SKM-1 treated with dmso at 0.1 percent for 144 hours (cell line): ENCODE measurements around the gene BTBD9.

Source experiments
- DNase-seq: peaks from one replicate; lab custom pipeline; 2025; ENCODE audit not compliant: unreplicated experiment; lab: John Stamatoyannopoulos, UW

Gene BTBD9

DNA sequence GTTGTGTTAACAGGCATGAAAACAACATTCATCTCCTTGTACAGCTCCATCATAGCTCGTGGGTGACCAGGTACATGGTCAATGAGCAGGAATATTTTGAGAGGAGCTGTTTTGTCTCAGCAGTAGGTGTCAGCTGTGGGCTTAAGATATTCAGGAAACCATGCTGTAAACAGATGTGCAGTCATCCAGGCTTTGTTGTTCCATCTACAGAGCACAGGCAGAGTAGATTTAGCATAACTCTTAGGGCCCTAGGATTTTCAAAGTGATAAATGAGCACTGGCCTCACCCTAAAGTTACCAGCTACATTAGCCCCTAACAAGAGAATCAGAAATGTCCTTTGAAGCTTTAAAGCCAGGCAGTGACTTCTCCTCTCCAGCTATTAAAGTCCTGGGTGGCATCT lies 154.2 kb downstream of the BTBD9 start:
- DNase-seq = no peak

DNA sequence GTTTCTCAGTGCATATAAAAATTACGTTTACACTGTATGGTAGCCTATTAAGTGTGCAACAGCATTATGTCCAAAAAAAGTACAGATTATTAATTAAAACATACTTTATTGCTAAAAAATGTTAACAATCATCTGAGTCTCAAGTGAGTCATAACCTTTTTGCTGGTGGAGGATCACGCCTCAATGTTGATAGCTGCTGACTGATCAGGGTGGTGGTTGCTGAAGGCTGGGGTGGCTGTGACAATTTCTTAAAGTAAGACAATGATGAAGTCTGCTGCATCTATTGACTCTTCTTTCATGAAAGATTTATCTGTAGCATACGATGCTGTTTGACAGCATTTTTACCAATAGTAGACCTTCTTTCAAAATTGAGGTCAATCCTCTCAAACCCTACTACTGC lies 155.1 kb downstream of the BTBD9 start:
- no peak for DNase-seq

DNA sequence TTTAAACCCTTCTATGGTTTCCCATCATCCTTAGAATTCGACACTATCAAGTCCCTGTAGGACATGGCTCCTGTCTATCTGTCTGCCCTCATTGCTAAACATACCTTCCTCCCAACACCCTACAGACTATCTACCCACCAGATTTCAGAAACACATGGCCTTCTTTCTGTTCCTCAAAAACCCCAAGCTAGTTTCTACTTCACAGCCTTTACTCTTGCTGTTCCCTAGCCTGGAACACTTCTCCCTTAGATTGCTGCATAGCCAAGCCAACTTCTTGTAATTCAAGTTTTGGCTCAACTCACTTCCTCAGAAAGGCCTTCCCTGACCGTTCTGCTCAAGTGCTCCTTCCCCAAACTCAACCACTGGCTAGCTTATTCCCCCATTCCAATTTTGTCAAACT lies 156.2 kb downstream of the BTBD9 start:
- DNase-seq = peak; percentile 83

DNA sequence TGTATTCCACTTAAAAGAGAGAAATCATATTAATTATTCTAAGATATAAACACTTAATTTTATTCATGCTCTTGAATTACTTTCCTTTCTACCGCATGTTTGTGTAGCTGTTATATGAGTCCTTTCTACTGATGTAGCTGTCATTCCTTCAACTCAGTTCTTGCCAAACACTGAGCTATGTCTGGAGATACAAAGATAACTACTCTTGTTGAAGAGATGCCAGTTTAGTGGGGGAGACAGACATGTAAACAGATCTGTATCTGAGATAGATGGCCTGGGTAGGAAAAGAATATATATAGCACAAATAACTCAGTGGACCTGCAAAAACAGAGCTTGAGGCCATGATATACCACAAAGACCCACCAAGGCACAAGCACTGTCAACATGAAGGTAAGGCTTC lies 157.3 kb downstream of the BTBD9 start:
- no peak for DNase-seq

DNA sequence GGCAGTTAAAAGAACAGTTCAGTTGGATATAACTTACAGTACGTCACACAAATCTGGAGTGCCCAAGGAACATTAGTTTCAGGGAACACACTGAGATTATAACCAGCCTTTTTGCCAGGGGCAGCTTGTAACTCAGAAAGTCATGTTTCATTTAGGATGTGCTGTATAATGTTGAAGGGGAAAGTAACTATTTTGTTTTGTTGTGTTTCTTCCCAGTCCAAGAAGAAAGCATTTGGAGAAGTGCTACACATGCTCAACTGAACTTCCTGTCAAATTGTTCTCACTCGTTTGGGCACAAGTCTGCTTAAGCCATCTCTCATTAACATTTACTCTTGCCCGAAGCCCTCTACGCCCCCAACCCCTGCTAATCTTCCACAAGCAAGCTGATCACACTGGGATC lies 157.9 kb downstream of the BTBD9 start:
- DNase-seq = no peak

DNA sequence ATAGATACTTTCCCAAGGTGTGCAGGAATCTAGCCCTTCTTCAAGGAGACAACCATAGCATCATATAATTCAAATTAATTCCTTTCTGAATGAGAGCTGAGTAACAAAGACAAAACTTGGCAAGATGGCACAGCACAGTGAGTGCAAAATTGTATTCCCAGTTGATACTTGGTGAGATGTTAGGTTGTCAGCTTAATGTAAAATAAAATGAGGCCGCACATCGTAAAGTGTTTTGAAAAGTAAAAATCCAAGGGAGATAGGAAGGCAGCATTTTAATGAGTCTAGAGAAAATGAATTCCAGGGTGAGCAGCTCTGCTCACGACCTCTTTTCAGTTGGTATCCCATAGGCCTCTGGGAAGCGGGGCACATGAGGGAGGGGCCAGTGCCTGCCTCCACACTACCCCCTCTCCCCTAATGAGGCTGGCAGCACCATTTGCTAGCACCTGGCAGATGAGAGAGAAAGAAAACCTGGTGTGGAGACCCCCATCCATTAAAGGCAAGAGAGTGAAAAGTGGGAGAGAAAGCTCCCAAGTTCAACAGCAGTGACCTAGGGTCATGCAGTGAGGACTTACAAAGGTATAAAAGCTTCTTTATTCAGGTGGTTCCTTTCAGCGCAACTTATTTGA lies 158.4 kb downstream of the BTBD9 start:
- no peak for DNase-seq

DNA sequence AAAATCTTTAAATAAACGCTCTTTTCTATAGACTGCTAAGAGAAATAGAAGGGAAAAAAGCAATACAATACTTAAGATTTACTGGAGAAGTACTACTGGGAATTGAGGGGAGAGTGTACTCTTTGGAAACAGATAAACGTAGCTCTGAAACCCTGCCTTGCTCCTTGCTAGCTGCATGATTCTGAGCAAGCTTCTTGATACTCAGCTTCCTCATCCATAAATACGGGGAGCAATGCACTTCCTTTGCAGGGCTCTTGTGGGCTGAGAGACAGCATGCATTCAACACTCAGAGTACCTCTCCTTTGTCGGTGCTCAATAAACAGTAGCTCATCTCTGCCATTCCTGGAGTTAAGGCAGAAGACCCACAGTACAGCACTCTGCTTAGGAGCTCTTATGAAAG lies 159.7 kb downstream of the BTBD9 start:
- DNase-seq = no peak

DNA sequence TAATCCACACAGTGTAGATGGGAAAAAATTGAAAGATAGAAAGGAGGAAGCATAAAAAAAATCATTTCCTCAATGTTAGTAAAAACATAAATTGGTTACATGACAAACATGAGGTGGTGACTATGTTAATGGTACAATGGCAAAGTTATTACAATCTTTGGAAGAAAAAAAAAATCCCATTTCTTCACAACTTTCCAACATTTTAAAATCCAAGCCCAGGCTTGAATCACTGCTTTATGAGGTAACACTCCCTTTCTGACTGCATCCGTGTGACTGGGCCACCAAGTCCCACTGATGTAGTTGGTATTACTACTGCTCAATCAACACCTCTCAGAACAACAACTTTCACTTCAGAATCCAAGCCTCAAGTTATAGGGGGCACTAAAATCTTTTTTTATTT lies 160.4 kb downstream of the BTBD9 start:
- DNase-seq = no peak

DNA sequence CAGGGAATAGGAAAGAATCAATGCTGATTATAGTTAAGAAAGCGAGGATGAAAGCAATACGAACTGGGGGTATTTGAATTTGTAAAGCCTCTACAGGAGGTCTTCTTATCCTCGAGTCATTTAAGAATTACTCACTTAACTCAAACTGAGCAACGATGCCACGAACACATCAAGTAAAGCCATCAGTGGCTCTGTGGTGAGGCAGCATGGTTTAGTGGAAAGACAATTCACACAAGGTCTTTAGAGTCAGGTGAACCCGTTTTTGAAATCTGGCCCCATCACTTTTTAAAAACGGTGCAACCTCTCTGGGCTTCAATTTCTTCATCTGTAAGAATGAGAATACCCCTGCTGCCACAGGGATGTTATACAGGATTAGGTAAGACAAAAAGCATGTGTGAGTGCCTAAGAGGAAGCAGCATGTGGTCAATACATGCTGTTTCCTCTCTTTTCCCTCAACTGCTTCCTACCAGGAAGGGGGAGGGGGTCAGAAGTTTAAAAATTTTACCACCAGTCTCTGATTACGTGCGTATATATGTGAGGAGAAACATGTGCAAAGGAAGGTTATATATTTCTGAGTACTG lies 162.0 kb downstream of the BTBD9 start:
- peak; percentile 58 for DNase-seq

DNA sequence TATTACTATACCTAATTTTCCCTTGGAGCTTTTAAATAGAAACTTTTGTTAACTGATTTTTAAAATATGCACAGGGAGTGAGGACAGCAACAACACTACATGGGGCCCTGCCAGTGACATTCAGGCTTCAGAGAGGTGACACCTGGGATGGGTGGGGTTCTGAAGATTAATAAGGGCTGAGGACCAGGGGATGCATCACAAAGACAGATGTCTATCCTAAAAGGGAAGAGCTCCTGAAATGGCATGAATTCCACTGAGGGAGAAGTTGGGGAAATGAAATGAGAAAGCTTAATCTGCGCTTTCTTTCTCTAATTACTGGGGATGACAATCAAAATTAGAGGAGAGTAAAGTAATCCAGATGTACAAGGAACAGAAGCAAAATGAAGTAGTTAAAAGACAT lies 162.8 kb downstream of the BTBD9 start:
- no peak for DNase-seq

DNA sequence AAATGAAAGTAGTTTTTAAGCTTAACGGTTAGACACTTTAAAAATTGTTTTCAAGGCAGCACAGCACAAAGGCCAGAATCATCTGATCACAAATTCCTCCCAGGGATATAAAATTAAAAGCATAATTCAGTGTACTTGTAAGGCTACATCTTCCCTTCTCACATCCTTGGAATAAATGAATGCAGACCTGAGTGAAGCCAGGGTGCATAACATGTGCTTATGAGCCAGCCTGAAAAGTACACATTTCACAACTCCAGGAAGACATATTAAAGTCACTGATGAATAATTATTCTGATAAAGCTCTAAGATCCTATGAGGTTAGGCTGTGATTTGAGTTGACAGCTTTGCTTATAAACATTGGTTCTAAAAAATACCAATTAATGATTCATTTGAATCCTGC lies 163.6 kb downstream of the BTBD9 start:
- DNase-seq = no peak

DNA sequence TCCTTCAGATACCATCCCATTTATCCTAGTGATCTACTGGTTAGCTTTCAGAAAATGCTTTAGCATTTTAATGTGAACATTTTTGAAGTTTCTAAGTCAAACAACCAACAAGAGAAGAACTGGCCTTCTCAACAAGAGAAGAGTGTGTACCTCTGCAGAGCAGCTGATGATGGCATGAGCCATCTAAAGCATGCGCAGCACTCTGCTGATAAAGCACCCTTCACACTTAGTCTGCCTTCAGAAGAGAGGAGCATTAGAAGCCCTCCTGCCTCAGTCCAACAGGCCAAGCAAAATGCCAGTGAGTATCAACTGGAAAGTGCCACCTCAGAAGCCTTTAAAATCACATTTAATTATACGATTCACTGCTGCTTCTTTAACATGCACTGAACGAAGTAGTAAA lies 169.2 kb downstream of the BTBD9 start:
- no peak for DNase-seq

DNA sequence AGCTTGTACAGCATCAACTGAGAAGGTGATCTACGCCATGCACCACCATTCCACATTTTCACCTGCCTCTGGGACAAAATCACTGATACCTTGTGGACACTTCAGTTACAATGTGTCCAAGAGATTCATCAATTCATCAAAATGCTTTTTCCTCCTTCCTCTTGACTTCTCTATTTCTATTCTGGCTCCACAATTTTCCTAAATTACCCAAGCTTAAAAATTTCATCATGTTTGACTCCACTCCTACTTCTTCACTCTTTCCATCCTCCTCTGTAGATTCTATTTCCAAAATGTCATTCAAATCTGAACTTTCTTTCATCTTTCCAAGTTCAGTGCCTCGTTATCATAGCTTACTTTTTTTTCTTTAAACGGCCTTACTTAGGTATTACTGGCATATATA lies 172.2 kb downstream of the BTBD9 start:
- no peak for DNase-seq

DNA sequence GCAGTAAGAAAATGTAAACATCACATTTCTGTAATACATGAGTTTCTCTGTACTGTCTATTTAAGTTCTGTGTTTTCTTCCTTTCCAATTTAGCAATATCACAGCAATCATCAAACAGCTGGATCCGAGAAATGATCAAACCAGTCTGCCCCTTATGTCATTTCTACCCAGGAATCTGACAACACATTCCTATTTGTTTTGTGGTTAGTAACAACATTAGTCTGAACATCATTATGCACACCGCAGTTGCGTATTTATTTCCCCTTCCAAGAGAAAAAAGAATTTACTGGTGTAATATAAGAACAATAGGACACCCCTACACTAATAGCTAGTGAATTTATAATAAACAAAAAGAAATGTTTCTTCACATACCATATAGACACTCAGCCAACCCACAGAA lies 179.5 kb downstream of the BTBD9 start:
- DNase-seq = no peak

DNA sequence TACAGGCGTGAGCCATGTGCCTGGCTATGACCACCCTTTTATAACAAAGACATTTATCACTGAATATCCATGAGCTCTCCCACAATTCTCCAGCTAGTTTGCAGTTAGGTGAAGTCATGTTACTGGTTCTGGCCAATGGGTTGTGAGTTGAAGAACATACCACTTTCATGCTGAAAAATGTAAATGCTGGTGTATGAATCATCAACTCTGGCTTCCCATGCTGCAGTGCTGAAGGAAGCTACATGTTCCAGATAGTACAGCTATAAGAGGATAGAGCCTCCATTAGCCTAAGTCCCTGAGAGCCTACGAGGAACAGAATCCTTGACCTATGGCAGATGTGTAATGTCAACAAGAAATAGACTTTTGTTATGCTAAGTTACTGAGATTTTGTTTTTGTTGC lies 180.4 kb downstream of the BTBD9 start:
- DNase-seq = no peak

DNA sequence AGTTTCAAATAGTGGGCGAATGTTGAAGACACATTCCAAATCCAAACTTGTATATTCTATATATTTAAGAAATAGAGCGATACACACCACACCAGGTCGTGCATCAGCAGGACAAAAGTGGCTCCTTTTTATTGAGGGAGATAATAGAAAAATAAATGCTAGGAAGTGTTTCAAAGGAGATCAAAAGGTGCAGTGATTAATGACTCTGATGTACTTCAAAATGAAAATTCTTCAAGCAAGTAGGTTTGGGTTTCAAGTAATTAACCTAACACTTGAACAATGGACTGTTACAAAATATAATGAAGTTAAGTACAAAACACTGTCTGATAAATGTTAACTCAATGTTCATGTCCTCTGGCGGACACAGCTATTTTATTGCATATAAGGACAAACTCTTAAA lies 185.9 kb downstream of the BTBD9 start:
- DNase-seq = no peak

DNA sequence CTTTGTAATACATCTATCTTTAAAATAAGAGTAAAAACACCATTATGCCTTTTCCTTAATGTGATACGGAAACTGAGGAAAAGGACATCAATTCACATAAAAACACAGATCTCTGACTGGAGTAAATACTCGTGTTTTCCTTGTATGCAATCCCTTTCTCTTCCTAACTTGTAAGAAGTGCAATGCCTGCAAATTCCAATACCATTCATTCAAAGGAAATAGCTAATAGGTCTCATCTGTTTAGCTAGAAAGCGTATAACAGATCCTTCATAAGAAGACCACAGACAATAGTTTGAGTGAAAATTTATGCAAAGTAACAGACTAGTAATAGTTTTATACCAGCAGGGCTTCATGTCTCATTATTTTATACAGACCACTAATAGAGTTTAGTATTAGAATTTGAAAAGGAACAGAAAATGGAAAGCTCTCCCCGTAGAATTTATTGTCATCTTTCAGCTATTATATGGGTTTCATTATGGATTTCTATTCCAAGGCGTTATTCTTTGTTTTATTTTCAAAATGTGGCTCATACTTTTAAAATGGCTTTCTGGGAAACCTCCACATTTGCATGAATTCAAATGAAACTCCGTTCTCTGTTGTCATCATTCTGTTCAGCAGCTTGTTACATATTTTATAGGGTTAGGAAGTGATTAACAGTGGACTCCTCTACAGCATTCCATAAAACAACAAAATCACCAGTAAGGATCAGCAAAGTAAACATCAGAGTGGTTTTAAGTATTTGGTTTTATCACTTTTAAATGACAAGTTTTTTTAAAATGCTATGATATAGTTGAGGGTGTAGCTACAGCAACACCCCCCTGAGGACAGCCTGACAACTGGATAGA lies 186.7 kb downstream of the BTBD9 start:
- DNase-seq = no peak

DNA sequence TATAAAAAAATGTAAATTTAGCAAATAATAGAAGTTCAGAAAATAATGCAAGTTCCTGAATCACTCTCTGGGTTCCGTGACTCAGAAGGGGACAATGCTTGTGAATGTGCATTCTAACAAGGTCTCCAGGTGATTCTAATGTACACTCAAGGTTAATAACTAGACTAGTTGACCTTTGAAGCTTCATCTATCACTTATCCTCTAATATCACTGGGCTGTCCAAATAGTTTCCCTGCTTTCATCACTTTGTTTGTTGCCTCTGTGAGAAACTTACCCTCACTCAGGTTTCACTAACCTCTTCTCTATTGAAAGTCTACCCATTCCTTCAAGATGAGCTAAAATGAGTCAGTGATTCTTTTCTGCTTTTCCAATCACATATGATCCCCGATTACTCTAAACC lies 189.0 kb downstream of the BTBD9 start:
- no peak for DNase-seq

DNA sequence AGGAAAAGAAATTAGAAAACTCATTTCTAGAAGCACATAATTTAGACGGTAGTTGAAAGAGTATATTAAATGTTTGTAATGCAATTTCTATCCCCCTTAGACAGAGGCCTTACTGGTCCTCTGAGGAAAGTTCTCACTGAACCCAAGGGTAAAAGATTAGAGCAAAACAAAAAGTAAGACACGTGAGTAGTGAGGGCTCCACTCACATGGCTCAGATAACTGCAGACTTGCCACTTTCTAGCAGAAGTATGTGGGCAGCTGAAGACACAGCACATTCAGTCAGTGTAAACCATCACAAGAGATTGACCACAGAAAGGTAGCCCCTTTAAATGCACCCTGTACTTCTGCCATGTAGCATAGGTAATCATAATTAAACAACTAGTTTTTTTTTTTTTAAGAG lies 193.8 kb downstream of the BTBD9 start:
- DNase-seq = no peak

DNA sequence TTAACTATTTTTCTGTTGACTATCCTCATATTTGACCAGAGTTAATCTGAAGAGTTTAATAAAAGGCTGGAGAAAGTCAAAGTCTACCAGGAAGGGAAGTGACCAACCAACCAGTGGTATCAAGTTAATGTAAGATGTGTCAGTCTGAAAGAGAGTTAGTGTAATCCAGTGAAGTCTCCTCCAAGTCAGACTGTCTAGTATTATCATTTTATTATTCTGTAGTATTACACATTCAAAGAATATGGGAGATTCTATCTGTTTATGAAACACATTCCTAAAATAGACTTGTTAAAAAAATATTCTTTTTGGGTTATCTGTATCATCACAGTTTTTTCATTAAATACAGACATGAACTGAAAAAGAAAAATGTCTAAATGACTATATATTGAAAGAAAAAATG lies 194.4 kb downstream of the BTBD9 start:
- DNase-seq = no peak

DNA sequence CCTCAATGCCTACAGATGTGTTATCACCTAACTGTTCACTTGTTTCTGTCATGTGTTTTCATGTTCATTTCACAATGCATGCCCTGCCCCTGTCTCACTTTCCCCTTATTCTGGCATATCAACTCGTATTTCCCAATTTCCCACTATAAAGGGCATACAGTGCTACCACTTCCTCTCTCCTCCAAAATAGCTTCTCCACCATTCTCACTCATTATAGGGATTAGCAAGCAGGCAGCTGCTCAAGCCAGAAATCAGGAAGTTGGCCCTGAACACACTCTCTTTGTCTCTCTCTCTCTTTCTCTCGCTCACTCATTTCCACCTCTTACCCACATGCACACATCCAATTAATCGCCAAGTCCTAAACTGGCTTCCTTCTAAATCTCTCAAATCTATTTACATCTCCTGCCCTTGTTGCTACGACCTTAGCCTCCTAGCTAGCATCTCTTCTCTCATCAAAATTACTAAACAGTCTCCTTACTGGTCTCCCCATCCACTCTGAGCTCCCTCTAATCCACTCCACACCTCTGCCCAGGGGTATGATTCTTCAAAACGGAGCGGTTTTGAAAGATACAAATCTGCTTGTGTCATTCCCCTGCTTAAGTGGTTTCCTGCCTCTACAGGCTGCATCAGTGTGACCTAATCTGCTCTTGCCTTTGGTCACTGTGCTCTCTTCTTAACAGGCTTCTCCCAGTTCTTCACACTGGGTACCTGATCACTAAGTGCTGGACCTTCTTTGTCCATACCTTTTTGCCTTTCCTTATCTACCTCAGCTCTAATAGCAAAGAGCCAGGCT lies 196.2 kb downstream of the BTBD9 start:
- peak; percentile 95 for DNase-seq

DNA sequence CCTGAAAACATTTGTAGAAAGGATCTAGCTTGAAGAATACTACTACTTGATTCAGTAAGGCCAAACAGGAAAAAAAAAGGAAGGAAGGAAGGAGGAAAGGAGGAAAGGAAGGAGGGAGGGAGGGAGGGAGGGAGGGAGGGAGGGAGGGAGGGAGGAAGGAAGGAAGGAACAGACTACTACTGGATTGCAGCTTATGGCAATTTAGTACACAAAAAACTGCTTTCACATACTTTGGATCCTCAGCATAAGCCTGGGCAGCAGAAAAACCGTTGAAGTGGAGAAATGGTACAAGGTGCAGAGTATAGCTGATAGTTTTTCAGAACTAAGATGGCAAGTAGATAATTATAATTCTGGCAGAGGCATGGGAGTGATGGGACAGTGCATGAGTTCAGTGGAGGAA lies 201.6 kb downstream of the BTBD9 start:
- DNase-seq = no peak
